ENCODE measurements around the gene MRPL44. TPM values are rescaled to one million over a fixed set of nuclear protein-coding genes. Genes with fewer than 3 reads are reported as not detected.

MRPL44 gene
- total and polyA plus RNA-seq, 2 of the 8 experiments (the other 6 are each of a cell fraction or from before 2014, with no cell fraction given) = 32.0 to 53.2 TPM

- no peaks in the 10 kb centered on the region; the same call in 1 of the 2 replicates for H3K79me1 ChIP-seq (ENCODE audit: low read depth, low read length)
- no peak overlapping the region for H3K27ac ChIP-seq (ENCODE audit: low read depth, low read length)
- H2BK120ac ChIP-seq (replicated peaks; ENCODE audit: low read depth, low read length) = no peak overlapping the region
- H3K4ac ChIP-seq (replicated peaks; ENCODE audit: insufficient read length, low read depth, low read length) = no peak overlapping the region
- no peak overlapping the region for H2AFZ ChIP-seq (ENCODE audit: low read length)
- H3K36me3 ChIP-seq (ENCODE audit: control insufficient read depth in 2 of 4, insufficient read depth in 4 of 4, low read length in 3 of 4) = peaks cover 2 to 46% (median 14%) of the 10 kb centered on the region in 4 experiments; a peak in 5 of 8 replicates
- no peaks in the 10 kb centered on the region for H3K9me3 ChIP-seq (ENCODE audit: insufficient read depth in 2 of 2, low read depth in 1 of 2, low read length in 1 of 2)
- H3K4me3 ChIP-seq (ENCODE audit: extremely low read depth in 1 of 4, insufficient read depth in 2 of 4, low read depth in 3 of 4, low read length in 4 of 4) = peak overlapping the region in 1 of 4 experiments; percentile 35; a peak in 1 of 8 replicates
- DNase-seq (ENCODE audit: low read depth in 1 of 2, low spot score in 2 of 2) = no peak
- H2AK5ac ChIP-seq (ENCODE audit: low read depth, low read length) = no peak overlapping the region
- no peak overlapping the region for H3K18ac ChIP-seq (ENCODE audit: extremely low read depth, low read length)
- H3K9ac ChIP-seq (replicated peaks in 1 of 4; ENCODE audit: extremely low read depth in 1 of 4, low read depth in 3 of 4, low read length in 3 of 4) = peak overlapping the region in 1 of 4 experiments; percentile 34; a peak in 1 of 7 replicates
- no peak overlapping the region for H3K14ac ChIP-seq (ENCODE audit: insufficient read length)
- H4K5ac ChIP-seq (ENCODE audit: insufficient read length, low read depth, low read length) = no peak overlapping the region
- peaks cover 0 to 9% of the 10 kb centered on the region in 2 experiments for H4K20me1 ChIP-seq (replicated peaks in 1 of 2; ENCODE audit: control insufficient read depth in 1 of 2, insufficient read depth in 2 of 2, low read length in 2 of 2)
- H3K4me2 ChIP-seq (ENCODE audit: insufficient read depth in 1 of 2, low read depth in 2 of 2, low read length in 2 of 2) = peak overlapping the region; percentile 20 to 36; a peak in 3 of 4 replicates
- H3K27me3 ChIP-seq (replicated peaks in 1 of 4; ENCODE audit: control insufficient read depth in 3 of 4, extremely low read depth in 1 of 4, insufficient read depth in 3 of 4, low read length in 3 of 4) = no peaks in the 10 kb centered on the region
- H4K8ac ChIP-seq (ENCODE audit: extremely low read depth, insufficient read depth, low read length) = no peak overlapping the region
- ChIA-PET CTCF (ENCODE audit: partially characterized antibody) (interaction anchor here (3.8 kb wide), 1 partner anchor 11 kb away, joined by 47 read pairs; no protein-coding TSS in a partner anchor), POLR2A (ENCODE audit: partially characterized antibody) (interaction anchor here (0.8 to 1.1 kb wide), 2 partner anchors 8 to 22 kb away, joined by 3 read pairs; no protein-coding TSS in a partner anchor)
- no peak overlapping the region for H3K23ac ChIP-seq (ENCODE audit: insufficient read length)
- H4K91ac ChIP-seq (replicated peaks; ENCODE audit: insufficient read length, low read length) = no peak overlapping the region
- H3K4me1 ChIP-seq (replicated peaks in 1 of 4; ENCODE audit: control insufficient read depth in 3 of 4, insufficient read depth in 4 of 4, low read length in 3 of 4) = peaks cover 3 to 10% (median 5%) of the 10 kb centered on the region in 4 experiments; a peak in 4 of 7 replicates
- no peak overlapping the region for H2BK15ac ChIP-seq (ENCODE audit: low read length)
- H3K23me2 ChIP-seq (ENCODE audit: low read depth, low read length) = no peaks in the 10 kb centered on the region; the same call in 1 of the 2 replicates
- 90% methylated on average over 5 of the region's 5 CpGs; no CpG with 5 or more reads in 1 of the 2 experiments for WGBS, 2 experiments (ENCODE audit: extremely low coverage in 1 of 2, insufficient coverage in 1 of 2, insufficient read length in 1 of 2, insufficient replicate concordance in 2 of 2, low coverage in 1 of 2, low lambda C conversion rate in 2 of 2, missing lambda C conversion rate in 1 of 2)
- no peak overlapping the region for H2BK20ac ChIP-seq (ENCODE audit: low read length)
- H3K56ac ChIP-seq (replicated peaks; ENCODE audit: insufficient read length, low read depth, low read length) = no peak overlapping the region
- H3K79me2 ChIP-seq (ENCODE audit: control insufficient read depth in 1 of 2, insufficient read depth in 2 of 2, low read length in 2 of 2) = peaks cover 25 to 74% of the 10 kb centered on the region in 2 experiments
- no peak for FAIRE-seq
- no peak overlapping the region for H2BK12ac ChIP-seq (ENCODE audit: low read depth, low read length)
- no peak overlapping the region for H2BK5ac ChIP-seq (ENCODE audit: low read depth, low read length)
- TF ChIP-seq NRF1 (IDR thresholded peaks at IDR 0.05; ENCODE audit: low read depth, low read length) (no peak), SP2 (IDR thresholded peaks at IDR 0.05; ENCODE audit: low read length) (no peak), SIX5 (IDR thresholded peaks at IDR 0.05; ENCODE audit: low read depth, low read length) (no peak), ZNF274 (IDR thresholded peaks at IDR 0.05; ENCODE audit: borderline replicate concordance, extremely low read depth, low read length) (no peak), SRF (IDR thresholded peaks at IDR 0.05; ENCODE audit: low read depth, low read length) (no peak), RNF2 (IDR thresholded peaks at IDR 0.05; ENCODE audit: borderline replicate concordance, low read depth, low read length, missing control alignments, poor library complexity, severe bottlenecking) (no peak), RBBP5 (IDR thresholded peaks at IDR 0.05; ENCODE audit: borderline replicate concordance, low read depth, low read length) (no peak), RFX5 (IDR thresholded peaks at IDR 0.05; ENCODE audit: borderline replicate concordance, low read depth, low read length) (no peak), TAF1 (IDR thresholded peaks at IDR 0.05; ENCODE audit: low read depth, low read length) (no peak), MAX (IDR thresholded peaks at IDR 0.05) (no peak)
Measured at GRCh38 chr2:223959688-223960087, 2.4 kb downstream of the MRPL44 start.

Data from H1 (cell line).